ENCODE measurements around the gene MSH5.

The MSH5 gene

DNA sequence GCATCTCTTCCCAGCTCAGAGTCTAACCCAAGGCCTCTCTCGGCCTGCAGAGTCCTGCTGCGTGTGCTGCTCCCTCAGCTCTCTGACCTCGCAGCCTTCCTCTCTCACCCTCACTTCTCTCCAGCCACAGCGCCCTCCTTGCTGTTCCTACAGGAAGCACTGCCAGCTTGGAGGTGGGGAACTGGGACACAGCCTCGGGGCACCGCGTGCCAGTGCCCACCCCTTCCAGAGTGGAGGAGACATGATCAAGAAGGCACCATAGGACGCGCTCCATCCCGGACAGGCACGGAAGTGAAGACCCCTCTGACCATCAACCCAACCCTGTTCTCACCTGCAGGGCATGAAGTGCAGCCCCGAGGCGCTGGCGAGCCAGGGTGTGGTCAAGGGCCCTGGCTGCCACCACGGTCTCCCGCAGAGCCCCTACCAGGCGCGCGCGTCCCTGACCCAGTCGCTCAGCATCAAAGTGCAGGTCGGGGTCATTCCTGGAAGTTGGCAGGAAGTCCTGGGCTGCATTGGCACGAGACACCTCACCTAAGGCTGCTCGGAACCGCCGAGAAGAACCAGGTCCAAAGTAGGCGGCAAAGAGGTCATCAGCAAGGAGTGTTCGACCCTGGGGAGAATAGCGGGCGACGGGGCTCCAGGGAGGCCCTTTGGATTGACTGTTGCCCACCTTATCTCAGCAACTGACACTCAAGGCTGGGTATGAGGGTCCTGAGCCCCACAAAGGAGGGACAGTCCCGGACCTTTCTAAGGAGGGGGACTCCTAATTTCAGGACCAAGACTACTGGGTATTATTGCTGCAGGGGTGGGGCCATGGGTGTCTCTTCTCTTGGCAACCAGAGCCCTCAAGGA, 36.1 kb downstream of the MSH5 start:
- H3K4me3 ChIP-seq (ENCODE audit: low read length) = no peak overlapping the region
- H3K27ac ChIP-seq (ENCODE audit: low read depth, low read length) = no peak overlapping the region
- H3K36me3 ChIP-seq (ENCODE audit: insufficient read depth, low read length) = peaks cover 30% of the 10 kb centered on the region
- H3K4me1 ChIP-seq (ENCODE audit: insufficient read depth, low read length) = no peaks in the 10 kb centered on the region
- WGBS = 93% methylated on average over 32 of the region's 32 CpGs
- H3K9ac ChIP-seq (ENCODE audit: low read depth, low read length) = no peak overlapping the region
- H3K27me3 ChIP-seq (ENCODE audit: insufficient read depth, low read length) = no peaks in the 10 kb centered on the region
- no peaks in the 10 kb centered on the region for H3K9me3 ChIP-seq (ENCODE audit: insufficient read depth, low read depth, low read length)

DNA sequence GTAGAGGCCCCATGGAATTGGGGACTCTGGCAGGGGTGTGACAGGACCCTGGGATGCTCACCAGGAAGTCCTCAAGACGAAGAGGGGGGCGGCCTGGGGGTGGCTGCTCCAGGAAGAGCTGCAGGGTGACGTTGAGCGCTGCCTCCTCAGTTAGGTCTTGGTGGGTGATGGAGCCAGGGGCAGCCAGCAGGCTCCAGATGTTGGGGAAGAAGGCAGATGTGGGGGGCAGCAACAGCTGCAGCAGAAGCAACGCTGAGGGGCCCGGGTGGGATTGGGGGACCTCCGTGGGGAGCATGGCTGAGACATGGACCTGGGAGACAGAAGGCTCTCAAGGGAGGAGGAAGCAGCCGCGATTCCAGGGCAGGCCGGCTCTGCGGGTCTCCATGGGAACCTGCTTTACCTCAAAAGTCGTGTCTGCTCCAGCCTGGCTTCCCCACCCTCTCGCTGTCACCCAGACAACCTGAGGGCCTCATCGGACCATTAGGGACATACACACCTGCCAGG, 36.7 kb downstream of the MSH5 start:
- Histone ChIP-seq H3K9ac (ENCODE audit: low read depth, low read length) (no peak overlapping the region; the same call in 1 of the 2 replicates), H3K4me1 (ENCODE audit: insufficient read depth, low read length) (no peaks in the 10 kb centered on the region), H3K27me3 (ENCODE audit: insufficient read depth, low read length) (no peaks in the 10 kb centered on the region), H3K27ac (ENCODE audit: low read depth, low read length) (no peak overlapping the region), H3K4me3 (ENCODE audit: low read length) (no peak overlapping the region), H3K9me3 (ENCODE audit: insufficient read depth, low read depth, low read length) (no peaks in the 10 kb centered on the region), H3K36me3 (ENCODE audit: insufficient read depth, low read length) (peaks cover 37% of the 10 kb centered on the region)
- WGBS = 66% methylated on average over 14 of the region's 14 CpGs

DNA sequence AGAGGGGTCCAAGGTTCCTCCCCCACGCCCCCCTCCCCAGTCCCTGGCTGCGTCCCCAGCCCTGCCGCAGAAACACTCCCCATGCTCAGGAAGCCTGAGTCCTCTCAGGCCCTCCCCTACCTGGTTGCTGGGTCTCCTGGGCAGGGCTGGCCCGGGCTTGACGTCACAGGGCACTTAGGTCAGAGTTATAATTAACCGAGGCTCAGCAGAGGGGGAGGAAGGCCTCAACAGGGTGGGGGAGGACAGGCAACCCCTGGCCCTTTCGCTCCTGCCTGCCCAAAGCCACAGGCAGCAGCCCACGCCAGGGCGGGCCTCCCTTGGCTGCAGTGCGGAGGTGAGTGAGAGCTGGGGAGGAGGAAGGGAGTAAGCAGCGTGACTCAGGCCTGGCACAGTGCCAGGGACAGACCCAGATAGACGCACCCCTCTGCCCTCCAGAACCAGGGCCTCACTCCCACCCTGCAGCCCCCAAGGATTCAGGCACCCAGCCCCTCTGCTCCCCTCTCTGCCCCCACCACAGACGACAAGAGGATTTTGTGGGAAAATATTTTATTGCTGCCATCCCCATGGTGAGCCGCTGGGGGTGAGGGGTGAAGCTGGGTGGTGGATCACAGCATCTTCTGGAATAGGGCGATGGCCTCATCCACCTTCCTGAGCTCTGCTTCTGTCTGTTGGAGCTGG, 37.3 kb downstream of the MSH5 start, which contains the start of gene VWA7:
TSS of gene VWA7 (minus strand) at position 340 of the 678 bp plus-strand sequence. CDS start 549 bp downstream, outside the sequence.
- no peak within 1 kb of the TSS for H3K4me3 ChIP-seq (ENCODE audit: low read length)
- 50% methylated on average over 15 of the region's 15 CpGs for WGBS
- H3K9ac ChIP-seq (ENCODE audit: low read depth, low read length) = no peak within 1 kb of the TSS; the same call in 1 of the 2 replicates
- H3K9me3 ChIP-seq (ENCODE audit: insufficient read depth, low read depth, low read length) = no peaks in the 10 kb centered on the region
- no peaks in the 10 kb centered on the region for H3K27me3 ChIP-seq (ENCODE audit: insufficient read depth, low read length)
- H3K36me3 ChIP-seq (ENCODE audit: insufficient read depth, low read length) = peaks cover 43% of the 10 kb centered on the region
- H3K27ac ChIP-seq (ENCODE audit: low read depth, low read length) = no peak within 1 kb of the TSS
- H3K4me1 ChIP-seq (ENCODE audit: insufficient read depth, low read length) = no peaks in the 10 kb centered on the region

DNA sequence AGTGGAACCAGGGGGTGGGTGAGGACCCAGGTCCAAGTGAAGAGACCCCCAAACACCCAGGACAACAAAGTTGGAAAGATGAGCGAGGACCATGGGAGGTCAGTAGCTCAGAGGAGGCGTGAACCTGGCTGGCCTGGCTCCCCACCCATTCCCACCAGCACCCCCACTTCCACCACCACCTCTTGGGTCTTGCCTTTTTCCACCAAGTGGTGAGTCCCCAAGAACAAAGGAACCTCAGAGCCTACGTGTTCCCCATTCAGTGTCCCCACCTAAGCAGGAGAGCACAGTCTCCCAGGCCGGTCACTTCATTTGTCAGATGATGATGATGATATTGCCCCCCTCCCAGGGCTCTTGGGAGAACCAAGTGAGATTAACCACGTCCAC, 37.9 kb downstream of the MSH5 start:
- Histone ChIP-seq H3K9me3 (ENCODE audit: insufficient read depth, low read depth, low read length) (no peaks in the 10 kb centered on the region), H3K9ac (ENCODE audit: low read depth, low read length) (no peak overlapping the region), H3K4me3 (ENCODE audit: low read length) (no peak overlapping the region), H3K4me1 (ENCODE audit: insufficient read depth, low read length) (no peaks in the 10 kb centered on the region), H3K27ac (ENCODE audit: low read depth, low read length) (no peak overlapping the region), H3K36me3 (ENCODE audit: insufficient read depth, low read length) (peaks cover 48% of the 10 kb centered on the region), H3K27me3 (ENCODE audit: insufficient read depth, low read length) (no peaks in the 10 kb centered on the region)
- 95% methylated on average over 5 of the region's 5 CpGs for WGBS

DNA sequence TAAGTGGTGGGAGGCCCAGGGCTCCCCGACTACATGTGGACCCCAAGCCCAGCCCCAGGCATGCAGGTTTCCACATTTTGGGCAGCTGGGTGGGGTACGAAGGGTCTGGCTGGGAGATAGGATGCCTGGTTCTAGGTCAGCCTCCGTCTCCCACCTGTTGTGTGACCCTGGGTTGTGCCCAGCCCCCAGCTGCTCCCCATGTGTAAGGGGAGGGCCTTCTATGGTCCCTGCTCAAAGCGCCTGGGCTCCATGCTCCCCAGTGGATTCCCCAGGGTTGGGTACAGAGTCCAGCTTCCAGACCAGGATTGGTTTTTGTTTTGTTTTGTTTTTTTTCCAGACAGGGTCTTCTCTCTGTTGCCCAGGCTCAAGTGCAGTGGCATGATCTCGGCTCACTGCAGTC, 38.4 kb downstream of the MSH5 start:
- Histone ChIP-seq H3K9ac (ENCODE audit: low read depth, low read length) (no peak overlapping the region), H3K27me3 (ENCODE audit: insufficient read depth, low read length) (no peaks in the 10 kb centered on the region), H3K36me3 (ENCODE audit: insufficient read depth, low read length) (peaks cover 54% of the 10 kb centered on the region), H3K4me1 (ENCODE audit: insufficient read depth, low read length) (no peaks in the 10 kb centered on the region), H3K27ac (ENCODE audit: low read depth, low read length) (no peak overlapping the region), H3K4me3 (ENCODE audit: low read length) (no peak overlapping the region), H3K9me3 (ENCODE audit: insufficient read depth, low read depth, low read length) (no peaks in the 10 kb centered on the region)
- 92% methylated on average over 5 of the region's 5 CpGs for WGBS

DNA sequence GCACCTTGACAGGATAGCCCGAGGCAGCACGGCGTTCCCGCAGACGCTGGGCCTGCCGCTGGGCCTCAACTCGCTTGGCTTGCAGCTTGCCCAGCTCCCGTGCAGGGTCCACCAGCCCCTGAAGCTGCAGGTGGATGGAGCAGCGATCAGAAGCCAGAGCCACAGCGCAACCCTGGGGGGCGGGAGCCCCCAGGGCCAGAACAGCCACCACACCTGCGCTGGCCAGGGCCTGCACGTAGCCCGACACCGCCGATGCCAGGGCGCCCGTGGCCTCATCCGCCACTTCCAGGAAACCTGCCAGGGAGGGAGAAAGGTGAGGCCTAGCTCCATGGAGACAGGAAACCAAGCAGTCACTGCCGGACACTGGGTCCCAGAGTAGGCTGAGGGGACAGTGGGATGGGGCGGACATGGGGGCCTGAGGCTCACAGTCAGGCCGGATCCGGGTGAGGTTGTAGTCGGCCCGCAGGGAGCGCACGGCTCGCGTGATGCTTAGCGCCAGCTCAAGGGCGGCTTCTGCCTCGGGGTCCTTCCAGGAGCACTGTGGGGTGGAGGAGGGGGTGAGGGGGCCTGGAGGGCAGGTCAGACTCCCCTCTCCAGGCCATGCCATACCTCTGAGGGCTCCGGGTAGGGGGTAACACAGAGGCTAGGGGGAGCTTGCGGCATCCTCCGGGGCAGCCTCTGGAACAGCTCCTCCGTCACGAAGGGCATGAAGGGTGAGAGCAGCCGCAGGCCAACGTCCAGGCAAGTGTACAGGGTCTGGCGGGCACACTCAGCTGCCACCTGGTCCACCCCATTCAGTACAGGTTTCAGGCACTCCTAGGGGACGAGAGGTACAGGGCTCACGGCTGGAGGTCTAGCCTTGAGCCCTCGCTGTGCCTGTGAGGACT, 39.4 kb downstream of the MSH5 start:
- 95% methylated on average over 43 of the region's 43 CpGs for WGBS
- Histone ChIP-seq H3K4me1 (ENCODE audit: insufficient read depth, low read length) (no peaks in the 10 kb centered on the region), H3K9ac (ENCODE audit: low read depth, low read length) (no peak overlapping the region), H3K27ac (ENCODE audit: low read depth, low read length) (no peak overlapping the region), H3K9me3 (ENCODE audit: insufficient read depth, low read depth, low read length) (no peaks in the 10 kb centered on the region), H3K4me3 (ENCODE audit: low read length) (no peak overlapping the region), H3K27me3 (ENCODE audit: insufficient read depth, low read length) (no peaks in the 10 kb centered on the region), H3K36me3 (ENCODE audit: insufficient read depth, low read length) (peaks cover 63% of the 10 kb centered on the region)

DNA sequence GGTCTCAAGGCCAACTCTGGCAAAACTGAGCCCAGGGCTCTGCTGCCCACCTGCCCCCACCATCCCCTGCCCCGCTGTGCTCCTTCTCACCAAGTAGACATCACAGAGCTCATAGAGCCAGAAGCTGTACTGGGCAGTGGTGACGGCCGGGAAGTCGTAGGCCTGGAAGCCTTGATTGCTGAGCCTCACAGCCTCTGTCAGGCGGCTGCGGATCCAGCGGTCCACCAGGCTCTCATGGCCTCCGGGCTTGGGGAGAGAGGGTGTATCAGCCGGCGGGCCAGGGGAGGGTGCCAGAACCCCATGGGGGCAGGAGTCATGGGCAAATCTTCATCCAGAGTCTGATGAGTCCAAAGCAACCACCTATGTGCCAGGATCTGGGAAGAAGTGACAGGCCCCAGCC, 40.1 kb downstream of the MSH5 start:
- 96% methylated on average over 10 of the region's 10 CpGs for WGBS
- no peaks in the 10 kb centered on the region for H3K9me3 ChIP-seq (ENCODE audit: insufficient read depth, low read depth, low read length)
- no peak overlapping the region for H3K27ac ChIP-seq (ENCODE audit: low read depth, low read length)
- H3K4me3 ChIP-seq (ENCODE audit: low read length) = no peak overlapping the region
- H3K27me3 ChIP-seq (ENCODE audit: insufficient read depth, low read length) = no peaks in the 10 kb centered on the region
- peaks cover 70% of the 10 kb centered on the region for H3K36me3 ChIP-seq (ENCODE audit: insufficient read depth, low read length)
- no peaks in the 10 kb centered on the region for H3K4me1 ChIP-seq (ENCODE audit: insufficient read depth, low read length)
- H3K9ac ChIP-seq (ENCODE audit: low read depth, low read length) = no peak overlapping the region

DNA sequence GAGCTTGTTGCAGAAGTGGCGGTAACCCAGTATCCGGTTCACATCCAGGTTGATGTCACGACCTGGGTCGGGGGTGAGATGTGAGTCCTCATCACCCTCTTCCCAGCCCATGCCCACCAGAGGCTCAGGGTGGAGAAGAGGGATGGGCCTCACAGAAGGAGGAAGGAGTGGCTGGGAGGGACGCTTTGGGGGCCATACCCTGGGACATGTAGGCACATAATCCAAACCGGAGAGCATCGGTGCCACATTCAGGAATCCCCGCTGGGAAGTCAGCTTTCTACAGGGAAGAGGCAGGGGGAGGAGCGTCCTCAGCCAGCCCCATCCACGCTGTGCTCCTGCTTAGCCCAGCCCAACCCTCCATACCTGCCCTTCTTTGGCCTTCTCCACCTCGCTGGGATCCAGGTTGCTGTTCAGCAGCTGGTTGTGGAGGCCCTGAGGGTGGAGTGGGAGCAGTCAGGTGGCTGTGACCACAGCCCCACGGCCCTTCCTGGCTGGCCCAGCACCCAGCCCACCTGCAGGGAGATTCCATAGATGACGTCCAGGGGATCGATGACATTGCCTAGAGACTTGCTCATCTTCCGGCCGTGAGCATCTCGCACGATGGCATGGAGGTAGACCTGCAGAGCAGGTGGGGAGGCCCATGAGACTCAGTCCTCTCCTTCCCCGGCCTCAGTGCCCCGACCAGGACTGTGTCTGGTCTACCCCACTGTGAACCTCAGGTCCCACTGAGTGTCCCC, 40.9 kb downstream of the MSH5 start:
- peaks cover 78% of the 10 kb centered on the region for H3K36me3 ChIP-seq (ENCODE audit: insufficient read depth, low read length)
- 95% methylated on average over 20 of the region's 20 CpGs for WGBS

DNA sequence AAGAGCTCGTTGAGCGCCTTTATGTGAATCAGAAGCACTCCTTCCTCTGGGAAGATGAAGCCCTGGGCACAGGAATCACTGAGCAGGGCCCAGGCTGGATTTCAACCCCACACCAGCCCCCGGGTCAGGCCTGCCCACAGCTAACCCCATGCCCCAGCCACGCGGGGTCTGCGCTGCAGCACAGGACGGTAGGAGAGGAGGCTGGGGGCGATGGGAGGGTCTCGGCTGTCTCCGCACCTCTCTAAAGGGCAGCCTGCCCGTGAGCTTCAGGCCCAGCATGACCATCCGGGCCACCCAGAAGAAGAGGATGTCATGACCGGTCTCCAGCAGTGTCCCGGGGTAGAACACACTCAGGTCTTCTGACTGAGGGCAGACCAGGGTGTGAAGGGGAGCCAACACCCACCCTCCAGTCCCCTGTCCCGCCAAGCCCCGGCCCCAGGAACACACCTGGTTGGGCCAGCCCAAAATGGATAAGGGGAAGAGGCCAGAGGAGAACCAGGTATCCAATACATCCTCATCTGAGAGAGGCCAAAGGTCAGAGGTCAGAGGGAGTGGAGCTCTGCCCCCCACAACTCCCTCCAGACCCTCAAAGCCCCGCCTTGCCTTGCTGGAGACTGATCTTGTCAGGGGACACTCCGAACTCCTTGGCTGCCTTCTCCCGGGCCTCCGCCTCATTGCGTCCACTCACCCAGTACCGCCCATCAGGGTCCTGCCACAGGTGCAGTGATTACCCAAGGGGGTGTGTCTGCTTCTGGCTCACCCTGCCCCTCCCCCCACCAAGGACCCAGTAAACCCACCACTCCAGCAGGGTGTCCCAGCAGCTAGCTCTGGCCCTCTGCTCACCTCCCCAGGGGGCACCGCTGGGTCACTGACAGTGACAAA, 41.7 kb downstream of the MSH5 start:
- no peak overlapping the region for H3K4me3 ChIP-seq (ENCODE audit: low read length)
- H3K27ac ChIP-seq (ENCODE audit: low read depth, low read length) = no peak overlapping the region
- H3K36me3 ChIP-seq (ENCODE audit: insufficient read depth, low read length) = peaks cover 83% of the 10 kb centered on the region
- 96% methylated on average over 23 of the region's 23 CpGs for WGBS
- H3K27me3 ChIP-seq (ENCODE audit: insufficient read depth, low read length) = no peaks in the 10 kb centered on the region
- no peak overlapping the region for H3K9ac ChIP-seq (ENCODE audit: low read depth, low read length)
- H3K9me3 ChIP-seq (ENCODE audit: insufficient read depth, low read depth, low read length) = no peaks in the 10 kb centered on the region
- H3K4me1 ChIP-seq (ENCODE audit: insufficient read depth, low read length) = no peaks in the 10 kb centered on the region

More for the DNA sequence above, 40.9 kb downstream of the MSH5 start:
- no peaks in the 10 kb centered on the region for H3K27me3 ChIP-seq (ENCODE audit: insufficient read depth, low read length)
- H3K4me1 ChIP-seq (ENCODE audit: insufficient read depth, low read length) = no peaks in the 10 kb centered on the region
- no peaks in the 10 kb centered on the region for H3K9me3 ChIP-seq (ENCODE audit: insufficient read depth, low read depth, low read length)
- H3K9ac ChIP-seq (ENCODE audit: low read depth, low read length) = no peak overlapping the region
- no peak overlapping the region for H3K27ac ChIP-seq (ENCODE audit: low read depth, low read length)
- H3K4me3 ChIP-seq (ENCODE audit: low read length) = no peak overlapping the region

All from HUES64 (cell line).